Left ventricle myocardium inferior (tissue), 1 donor: ENCODE results near the gene WNT3A. TPM values are rescaled to one million over a fixed set of nuclear protein-coding genes. Genes with fewer than 3 reads are reported as not detected.

Experiments used
- DNase-seq: peaks from one replicate; pipeline ENCODE4 v3.0.0-alpha.2; 2020
- H3K27ac ChIP-seq: fragments of 200-600 bp; replicated peaks from 2 replicates; pipeline ENCODE4 v1.8.0; 2021
- H3K27me3 ChIP-seq: fragments of 200-600 bp; 2 replicates; pipeline ENCODE4 v1.8.0; 2021; ENCODE audit warnings: low read depth
- H3K36me3 ChIP-seq: fragments of 200-600 bp; 2 replicates; pipeline ENCODE4 v1.8.0; 2021
- H3K4me1 ChIP-seq: fragments of 200-600 bp; 2 replicates; pipeline ENCODE4 v1.8.0; 2021
- H3K4me3 ChIP-seq: fragments of 200-600 bp; 2 replicates; pipeline ENCODE4 v1.8.0; 2021; ENCODE audit warnings: mild to moderate bottlenecking, moderate library complexity
- H3K9me3 ChIP-seq: fragments of 200-600 bp; replicated peaks from 2 replicates; pipeline ENCODE4 v1.8.0; 2021
- CTCF ChIP-seq: fragments of 200-600 bp; IDR thresholded peaks from 2 replicates; pipeline ENCODE4 v1.8.0; 2021; ENCODE audit warnings: antibody characterized with exemption, mild to moderate bottlenecking, borderline replicate concordance
- intact Hi-C: fragments of 100-400 bp; cut with micrococcal nuclease; formaldehyde crosslinking; loops from one replicate; pipeline ENCODE4 v1.11.0; 2022
- total RNA-seq: library from RNA; stranded (reverse); fragmentation: NEBNext Ultra II Directional; extraction: Animal tissue kit (Norgen Biotek cat#: 25700); gene quantifications from one replicate; pipeline ENCODE4 v1.2.1, GENCODE V29; 2021
- donor health status: DM: no; HTN: yes; CAD: no; lungs with severe emphysema.

Gene WNT3A
- total RNA-seq, 1 donor from 2014 or later = not detected

- Histone ChIP-seq H3K27ac (no peak overlapping the region), H3K9me3 (peaks cover 41% of the 10 kb centered on the region), H3K36me3 (no peaks in the 10 kb centered on the region), H3K4me3 (no peak overlapping the region), H3K4me1 (no peaks in the 10 kb centered on the region), H3K27me3 (peaks cover 49% of the 10 kb centered on the region)
- TF ChIP-seq CTCF = no peak
- no peak for DNase-seq
- intact Hi-C loops = no loop called here
These were observed 10.4 kb upstream of the WNT3A start for GRCh38 chr1:227996187-227996950.

- intact Hi-C loops = no loop called here
- Histone ChIP-seq H3K36me3 (no peaks in the 10 kb centered on the region), H3K4me3 (no peak overlapping the region), H3K4me1 (no peaks in the 10 kb centered on the region), H3K27me3 (peaks cover 58% of the 10 kb centered on the region), H3K9me3 (peaks cover 36% of the 10 kb centered on the region), H3K27ac (no peak overlapping the region)
- TF ChIP-seq CTCF = no peak
- no peak for DNase-seq
These were observed 8.3 kb upstream of the WNT3A start for GRCh38 chr1:227998374-227999055.

GRCh38 chr1:227999056-227999930 lies 7.5 kb upstream of the WNT3A start:
- TF ChIP-seq CTCF = peak; percentile 75
- Histone ChIP-seq H3K27me3 (peaks cover 61% of the 10 kb centered on the region), H3K4me3 (no peak overlapping the region), H3K36me3 (no peaks in the 10 kb centered on the region), H3K9me3 (peaks cover 36% of the 10 kb centered on the region), H3K27ac (no peak overlapping the region), H3K4me1 (no peaks in the 10 kb centered on the region)
- peak; percentile 41 for DNase-seq
- intact Hi-C loops = no loop called here

GRCh38 chr1:228000416-228000815 lies 6.4 kb upstream of the WNT3A start:
- no peaks in the 10 kb centered on the region for H3K36me3 ChIP-seq
- no peaks in the 10 kb centered on the region for H3K4me1 ChIP-seq
- TF ChIP-seq CTCF = no peak
- H3K27ac ChIP-seq = no peak overlapping the region
- peaks cover 34% of the 10 kb centered on the region for H3K9me3 ChIP-seq
- no peak overlapping the region for H3K4me3 ChIP-seq
- peaks cover 61% of the 10 kb centered on the region for H3K27me3 ChIP-seq
- intact Hi-C loops = no loop called here
- no peak for DNase-seq

GRCh38 chr1:228000836-228001563 lies 5.8 kb upstream of the WNT3A start:
- no peak for TF ChIP-seq CTCF
- Histone ChIP-seq H3K4me1 (no peaks in the 10 kb centered on the region), H3K27ac (no peak overlapping the region), H3K36me3 (no peaks in the 10 kb centered on the region), H3K4me3 (no peak overlapping the region), H3K27me3 (peaks cover 66% of the 10 kb centered on the region), H3K9me3 (peaks cover 29% of the 10 kb centered on the region)
- DNase-seq = no peak
- intact Hi-C loops = no loop called here
